GM19328 (cell line): ENCODE data around the gene GLCE.
"Not testable (repeated sequence)": the region's sequence is repeated elsewhere in the genome, so short reads cannot be mapped to it uniquely, and the experiment has no call there.

Experiments used
- ATAC-seq: cut with Tn5 transposase; IDR thresholded peaks from one replicate; pipeline ENCODE4 v1.9.1; 2021; ENCODE audit warnings: mild to moderate bottlenecking, moderate library complexity; ENCODE audit not compliant: unreplicated experiment

Gene GLCE

DNA sequence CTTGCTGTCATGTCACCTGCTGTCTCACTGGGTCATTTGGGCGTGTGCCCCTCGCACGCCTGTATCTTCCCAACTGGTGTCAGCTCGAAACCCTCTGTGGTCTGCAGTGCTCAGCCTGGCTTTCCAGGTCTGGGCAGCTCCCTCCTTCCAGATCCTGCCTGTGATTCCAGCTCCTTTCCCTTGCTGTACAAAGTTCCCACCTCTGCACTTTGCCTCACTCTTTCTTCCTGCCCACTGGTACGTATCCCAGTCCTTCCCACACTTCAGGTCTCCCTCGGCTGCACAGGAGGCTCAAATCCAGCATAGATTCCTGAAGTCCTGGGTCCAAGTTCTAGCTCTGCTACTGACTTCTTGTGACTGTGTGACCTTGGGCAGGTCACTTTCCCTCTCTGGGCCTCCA, 136.2 kb downstream of the GLCE start:
- no peak for ATAC-seq

DNA sequence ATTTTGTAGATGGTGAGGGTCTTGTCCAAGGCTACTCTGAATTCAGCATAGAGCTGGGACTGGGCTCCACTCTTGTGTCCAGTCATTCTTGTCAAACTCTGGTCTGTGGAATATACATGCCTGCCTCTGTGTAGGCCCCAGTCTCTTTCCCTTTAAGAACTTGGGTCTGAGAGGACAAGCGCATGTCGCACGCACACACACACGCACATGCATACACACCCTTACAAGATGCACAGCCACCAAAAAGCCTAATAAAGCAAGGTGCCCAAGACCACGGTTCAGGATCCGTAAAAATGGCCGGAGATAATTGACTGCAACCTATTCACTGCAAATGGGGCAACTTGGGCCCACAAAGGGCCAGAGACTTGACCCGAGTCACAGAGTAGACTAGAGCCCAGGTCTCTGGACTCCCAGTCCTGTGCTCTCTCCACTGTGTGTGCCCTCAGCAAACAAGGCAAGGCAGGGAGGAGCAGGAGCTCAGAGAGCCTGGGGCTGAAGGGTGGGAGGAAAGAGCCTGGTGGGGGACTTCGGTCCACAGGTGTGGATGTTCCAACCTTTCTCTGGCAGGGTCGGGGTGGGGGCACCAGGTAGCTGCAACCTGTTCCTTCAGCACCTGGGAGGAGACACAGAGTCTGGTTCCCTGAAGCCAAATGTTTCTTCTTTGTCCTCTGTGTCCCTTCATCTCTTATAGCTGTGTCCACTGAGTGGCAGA, 137.4 kb downstream of the GLCE start:
- no peak for ATAC-seq

DNA sequence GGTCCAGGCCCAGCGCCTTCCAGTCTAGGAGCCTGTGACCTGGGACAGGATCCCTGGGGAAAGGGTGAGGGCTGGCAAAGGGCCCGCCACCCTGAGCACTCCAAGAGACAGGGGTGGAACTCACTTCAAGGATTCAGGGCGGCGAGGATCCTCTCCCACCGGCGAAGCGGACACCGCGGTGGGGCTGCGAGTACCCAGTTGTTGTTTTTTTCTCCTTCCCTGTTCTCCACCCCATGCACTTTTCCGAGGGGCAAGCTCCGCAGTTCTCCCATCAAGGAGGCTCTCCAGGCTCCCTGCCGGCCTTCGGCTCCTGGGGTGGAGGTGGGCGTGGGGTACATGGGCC, 137.9 kb downstream of the GLCE start:
- no peak for ATAC-seq

DNA sequence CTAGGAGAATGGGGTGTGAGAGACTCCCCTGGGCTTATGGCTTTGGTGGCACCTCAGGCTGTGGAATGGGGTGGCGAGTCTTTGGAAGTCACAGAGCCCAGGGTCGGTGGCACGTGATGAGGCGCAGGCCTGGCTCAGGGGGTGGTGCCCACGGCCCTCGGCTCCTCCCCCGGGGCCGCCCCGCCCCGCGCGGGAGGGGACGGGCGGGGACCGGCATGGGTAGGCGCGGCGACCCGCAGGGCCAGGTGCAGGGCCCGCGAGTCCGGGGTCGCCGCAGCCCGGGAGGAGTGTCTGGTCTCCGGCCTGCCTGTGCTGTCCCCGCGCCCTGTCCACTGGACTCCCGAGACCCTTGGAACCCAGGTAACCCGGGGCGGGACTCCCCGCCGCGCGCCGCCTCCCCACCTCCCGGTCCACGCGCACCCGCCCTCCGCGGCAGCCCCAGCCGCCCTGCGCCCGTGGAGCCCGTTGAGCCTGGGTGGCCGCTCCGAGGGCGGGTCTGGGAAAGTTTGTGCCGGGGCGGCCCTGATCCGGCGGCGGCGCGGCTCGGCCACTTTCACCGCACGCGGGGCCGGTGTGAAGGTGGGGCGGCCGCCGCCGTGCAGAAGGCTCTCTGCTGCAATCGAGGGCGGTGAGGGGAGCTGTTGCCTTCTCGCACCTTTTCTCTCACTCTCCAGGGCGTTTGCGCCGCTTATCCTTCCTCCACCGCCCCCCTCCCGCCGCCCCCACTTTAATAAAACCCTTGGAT, 138.4 kb downstream of the GLCE start, which contains the start of gene PAQR5:
TSS of gene PAQR5 (plus strand) at position 216 of the 745 bp plus-strand sequence. CDS start 61,169 bp downstream, outside the sequence.
- ATAC-seq, result no peak

DNA sequence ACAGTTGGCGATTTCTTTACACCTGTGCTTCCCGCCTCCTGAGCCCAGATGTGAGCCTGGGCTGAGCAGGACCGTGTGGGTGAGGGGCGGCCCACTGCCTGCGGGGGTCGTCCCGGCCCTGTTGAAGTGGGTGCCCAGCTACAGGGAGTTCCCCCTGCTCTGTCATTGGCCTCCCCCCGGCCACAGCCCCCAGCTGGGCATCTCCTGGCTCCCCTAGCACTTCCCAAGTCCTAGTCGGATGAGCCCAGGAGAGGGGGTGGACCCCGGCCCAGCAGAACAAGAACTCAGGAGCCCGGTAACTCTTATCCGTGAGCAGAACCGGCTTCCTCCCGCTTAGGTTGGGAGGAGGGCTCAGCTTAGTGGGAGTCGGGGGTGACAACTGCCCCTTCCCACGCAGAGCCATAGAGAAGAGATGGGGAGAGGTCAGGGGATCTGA, 139.0 kb downstream of the GLCE start:
- no peak for ATAC-seq

DNA sequence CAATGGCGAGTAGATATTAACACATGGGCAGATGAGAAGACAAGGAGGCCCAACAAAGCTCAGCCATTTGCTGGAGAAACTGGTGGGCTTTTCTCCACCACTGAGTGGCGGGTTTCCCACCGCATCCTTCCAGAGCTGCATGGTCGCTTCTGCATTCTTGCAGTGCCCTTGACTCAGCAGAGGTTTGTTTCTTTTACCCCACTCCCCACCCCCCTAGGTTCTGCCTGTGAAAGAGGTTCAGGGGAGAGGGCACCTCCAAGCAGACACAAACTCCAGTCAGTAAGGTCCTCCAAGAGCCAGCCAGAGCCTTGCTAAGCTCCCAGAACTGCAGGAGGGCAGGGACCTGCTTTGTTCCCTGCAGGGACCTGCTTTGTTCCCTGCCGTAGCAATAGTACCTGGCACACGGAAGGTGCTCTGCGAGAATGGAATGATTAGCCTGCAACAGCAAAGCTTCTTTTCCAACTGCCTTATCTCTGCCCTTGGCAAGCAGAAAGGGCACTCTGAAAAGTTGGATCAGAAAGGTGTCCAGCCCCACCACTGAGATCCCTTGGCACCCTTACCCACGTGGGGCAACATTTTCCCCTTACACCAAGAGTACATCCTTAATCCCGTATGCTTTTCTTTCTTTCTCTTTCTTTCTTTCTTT, 139.6 kb downstream of the GLCE start:
- no peak for ATAC-seq

DNA sequence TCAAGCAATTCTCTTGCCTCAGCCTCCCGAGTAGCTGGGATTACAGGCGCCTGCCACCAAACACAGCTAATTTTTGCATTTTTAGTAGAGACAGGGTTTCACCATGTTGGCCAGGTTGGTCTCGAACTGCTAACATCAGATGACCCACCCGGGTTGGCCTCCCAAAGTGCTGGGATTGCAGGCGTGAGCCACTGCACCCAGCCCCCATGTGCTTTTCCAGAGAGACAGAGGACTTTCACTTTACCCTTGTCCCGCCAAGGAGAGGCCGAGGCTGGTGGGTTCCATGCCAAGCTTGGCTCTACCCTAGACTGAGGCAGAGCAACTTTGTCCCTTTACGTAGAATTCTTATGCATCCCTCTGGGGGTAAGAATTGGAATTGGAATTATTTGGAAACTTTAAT, 140.7 kb downstream of the GLCE start:
- ATAC-seq, result not testable (repeated sequence)

DNA sequence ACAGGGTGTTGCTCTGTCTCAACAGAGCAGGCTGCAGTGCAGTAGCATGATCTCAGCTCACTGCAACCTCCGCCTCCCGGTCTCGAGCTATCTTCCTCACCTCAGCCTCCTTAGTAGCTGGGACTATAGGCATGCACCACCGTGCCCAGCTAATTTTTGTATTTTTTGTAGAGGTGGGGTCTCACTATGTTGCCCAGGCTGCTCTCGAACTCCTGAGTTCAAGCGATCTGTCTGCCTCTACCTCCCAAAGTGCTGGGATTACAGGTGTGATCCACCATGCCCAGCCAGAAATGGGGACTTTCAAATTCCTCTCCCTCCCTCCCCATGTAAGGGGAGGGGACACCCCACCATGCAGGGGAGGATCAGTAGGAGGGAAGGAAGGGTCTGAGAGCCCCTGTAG, 141.7 kb downstream of the GLCE start:
- ATAC-seq, result not testable (repeated sequence)

DNA sequence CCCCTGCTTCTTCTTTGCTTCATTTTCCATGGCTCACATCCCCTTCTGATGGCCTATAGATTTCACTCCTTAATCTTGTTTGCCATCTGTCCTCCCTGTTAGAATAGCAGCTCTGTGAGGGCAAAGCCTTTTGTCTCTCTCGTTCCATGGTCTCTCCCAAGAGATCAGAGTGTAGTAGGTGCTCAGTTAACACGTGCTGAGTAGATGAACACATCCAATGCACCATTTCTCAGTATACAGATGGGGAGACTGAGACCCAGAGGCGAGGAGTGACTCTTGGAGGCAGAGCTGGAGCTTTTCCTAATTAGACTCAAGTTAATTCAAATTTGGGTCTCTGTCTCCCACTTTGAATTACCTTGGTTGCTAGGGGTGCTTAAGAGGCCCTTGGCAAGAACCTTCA, 142.5 kb downstream of the GLCE start:
- ATAC-seq, result no peak

DNA sequence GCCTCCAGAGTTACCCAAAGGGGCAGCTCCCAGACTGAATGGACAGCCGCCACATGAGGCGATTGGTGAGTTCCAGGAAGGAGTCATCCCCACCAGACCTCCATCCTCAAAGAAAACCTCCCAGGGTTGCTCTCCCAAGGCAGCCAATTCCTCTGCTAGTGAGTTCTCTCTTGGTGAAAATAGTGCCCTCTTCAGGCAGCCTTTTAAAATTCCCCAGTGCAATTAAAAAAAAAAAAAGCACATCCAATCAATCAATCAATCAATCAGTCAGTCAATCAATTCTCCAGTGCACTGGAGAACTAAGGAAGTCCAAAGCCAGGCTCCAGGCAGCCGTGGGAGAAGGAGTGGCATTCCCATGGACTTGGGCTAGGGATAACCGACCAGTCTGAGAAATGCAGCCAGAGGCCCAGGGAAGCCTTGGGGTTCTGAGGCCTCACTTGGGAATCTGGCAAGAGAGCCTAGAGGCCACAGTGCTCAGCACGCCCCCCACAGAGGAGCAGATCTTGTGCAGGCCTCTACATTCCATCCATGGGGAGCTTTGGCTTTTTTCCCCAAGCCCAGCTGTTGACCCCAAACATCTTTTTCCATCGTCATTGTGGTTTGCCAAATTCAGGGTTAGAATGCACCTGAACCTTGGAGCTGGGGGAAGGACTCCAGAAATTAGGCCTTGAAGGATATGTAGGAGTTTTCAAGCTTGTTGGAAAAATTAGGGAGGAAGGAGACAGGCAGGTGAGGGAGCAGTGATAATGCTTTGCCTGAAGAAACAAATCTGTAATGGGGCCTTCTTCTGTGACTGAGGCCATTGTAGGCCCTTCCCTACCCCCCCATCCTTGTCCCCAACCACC, 143.1 kb downstream of the GLCE start:
- no peak for ATAC-seq

DNA sequence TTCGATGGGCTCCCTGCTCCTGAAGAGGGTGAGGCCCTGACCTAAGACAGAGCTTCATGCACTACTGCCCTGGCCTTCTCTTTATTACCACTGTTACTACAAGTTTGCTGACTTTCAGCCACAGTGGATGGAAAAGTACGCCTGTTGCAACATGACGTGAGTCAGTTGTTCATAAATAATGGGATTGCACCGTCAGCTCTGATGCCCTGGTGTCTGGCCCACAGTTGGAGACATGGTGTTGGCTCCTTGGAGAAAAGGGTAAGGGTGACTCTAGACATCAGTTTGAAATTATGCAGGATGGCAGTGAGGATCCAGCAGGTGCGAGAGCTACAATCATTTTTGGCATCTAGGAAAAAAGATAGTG, 143.7 kb downstream of the GLCE start:
- ATAC-seq, result no peak

DNA sequence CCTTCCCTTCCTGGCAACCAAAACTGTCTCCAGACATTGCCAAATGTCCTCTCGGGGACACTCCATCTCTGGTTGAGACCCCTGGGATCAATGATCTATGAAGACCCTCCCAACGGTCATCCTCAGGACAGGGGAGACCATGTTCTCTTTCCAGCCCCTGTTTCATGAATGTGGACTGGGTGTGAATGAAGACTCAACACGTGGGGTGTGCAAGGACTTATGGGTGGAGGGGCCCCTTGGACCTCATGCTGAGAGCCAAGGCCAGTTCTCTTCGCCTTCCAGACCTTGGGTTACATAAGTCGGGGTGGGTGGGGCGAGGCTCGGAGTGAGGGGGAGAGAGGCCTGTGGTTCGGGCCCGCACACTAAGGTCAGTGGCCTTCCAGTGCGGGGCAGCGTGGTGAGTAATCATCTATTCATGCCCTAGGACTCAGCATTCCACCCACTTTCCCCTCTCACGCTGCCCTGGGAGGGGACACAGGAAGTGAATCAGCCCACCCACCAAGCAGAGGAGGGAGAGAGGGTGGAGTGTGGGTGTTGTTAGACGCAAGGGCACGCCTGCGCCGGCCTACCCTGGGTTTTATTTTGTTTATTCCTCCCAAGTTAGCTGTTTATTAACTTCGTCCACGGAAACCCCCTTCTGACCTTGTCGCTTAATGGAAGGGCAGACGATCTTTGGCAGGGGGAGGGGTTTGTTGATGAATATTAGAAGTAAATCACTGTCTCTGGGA, 144.9 kb downstream of the GLCE start:
- ATAC-seq, result no peak

DNA sequence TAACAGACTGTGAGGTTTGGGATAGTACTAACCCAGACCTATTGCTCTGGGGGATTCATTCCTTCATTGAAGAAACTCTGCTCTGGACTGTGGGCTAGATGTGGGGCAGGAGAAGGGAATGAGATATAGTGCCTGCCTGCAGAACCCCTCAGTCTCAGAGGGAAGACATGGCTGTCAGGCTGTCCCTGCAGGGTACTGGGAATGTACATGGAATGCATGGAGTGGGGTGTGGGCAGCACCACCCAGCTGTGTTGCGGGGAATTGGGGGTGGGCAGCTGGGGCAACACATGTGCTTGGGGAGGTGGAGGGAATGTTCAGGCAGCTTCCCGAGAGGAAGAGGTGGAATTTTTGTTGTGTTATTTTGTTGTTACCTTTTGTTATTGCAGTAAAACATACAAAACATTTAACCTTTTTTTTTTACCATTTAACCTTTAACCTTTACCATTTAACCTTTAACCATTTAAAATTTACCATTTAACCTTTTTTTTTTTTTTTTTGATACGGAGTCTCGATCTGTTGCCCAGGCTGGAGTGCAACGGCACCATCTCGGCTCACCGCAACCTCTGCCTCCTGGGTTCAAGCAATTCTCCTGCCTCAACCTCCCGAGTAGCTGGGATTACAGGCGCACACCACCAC, 145.6 kb downstream of the GLCE start:
- no peak for ATAC-seq

DNA sequence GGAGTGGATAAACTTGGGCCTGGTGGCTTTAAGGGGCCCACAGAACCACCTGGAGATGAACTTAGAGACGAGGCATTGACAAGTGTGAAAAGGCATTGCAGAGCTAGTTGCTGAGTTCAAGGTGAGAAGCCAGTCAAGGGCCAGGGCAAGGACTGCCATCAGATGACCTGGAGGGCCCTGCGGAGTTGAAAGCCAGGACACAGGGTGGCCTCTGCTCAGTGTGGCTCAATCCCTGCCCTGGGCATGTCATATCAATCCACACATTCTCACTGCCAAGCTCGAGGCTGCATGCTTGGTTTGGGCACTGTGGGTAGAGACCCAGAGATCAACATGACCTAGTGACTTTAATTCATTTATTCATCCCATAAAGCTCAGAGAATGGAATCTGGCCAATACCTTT, 147.5 kb downstream of the GLCE start:
- no peak for ATAC-seq

DNA sequence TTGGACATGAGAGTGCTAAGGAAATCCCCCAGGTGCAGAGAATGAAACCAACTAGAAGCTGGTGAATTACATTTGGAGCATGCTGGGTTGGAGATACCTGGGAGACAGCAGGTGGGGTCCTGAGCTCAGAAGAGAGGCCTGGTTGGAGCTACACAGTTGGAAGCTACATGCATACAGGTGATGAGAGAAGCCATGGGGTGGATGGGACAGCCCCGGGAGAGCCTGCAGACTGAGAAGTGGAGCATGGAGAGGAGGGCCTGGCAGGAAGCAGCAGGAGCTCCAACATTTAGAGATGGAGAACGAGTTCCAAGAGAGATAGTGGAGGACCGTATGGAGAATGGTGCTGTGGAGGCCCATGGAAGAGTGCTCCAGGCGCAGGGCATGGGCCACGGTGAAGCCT, 148.5 kb downstream of the GLCE start:
- ATAC-seq, result no peak

DNA sequence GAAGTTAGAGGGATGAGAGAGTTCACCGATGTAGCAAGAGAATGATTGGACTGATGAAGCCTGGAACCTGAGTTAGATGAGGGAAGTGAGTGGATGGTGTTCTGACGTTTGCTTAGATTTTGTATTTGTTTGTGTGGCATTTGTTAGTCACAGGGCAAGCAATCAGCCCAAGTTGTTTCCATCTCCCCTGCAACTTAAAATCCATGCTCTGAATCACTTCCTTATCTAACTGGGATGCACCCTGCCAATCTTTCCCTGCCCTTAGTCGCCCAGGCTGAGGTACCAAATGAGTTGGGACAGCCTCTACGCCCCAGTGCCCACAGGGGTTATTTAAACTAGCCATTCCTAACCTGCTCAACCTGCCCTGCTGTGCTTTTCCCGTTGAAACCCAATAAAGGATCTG, 150.9 kb downstream of the GLCE start:
- no peak for ATAC-seq

DNA sequence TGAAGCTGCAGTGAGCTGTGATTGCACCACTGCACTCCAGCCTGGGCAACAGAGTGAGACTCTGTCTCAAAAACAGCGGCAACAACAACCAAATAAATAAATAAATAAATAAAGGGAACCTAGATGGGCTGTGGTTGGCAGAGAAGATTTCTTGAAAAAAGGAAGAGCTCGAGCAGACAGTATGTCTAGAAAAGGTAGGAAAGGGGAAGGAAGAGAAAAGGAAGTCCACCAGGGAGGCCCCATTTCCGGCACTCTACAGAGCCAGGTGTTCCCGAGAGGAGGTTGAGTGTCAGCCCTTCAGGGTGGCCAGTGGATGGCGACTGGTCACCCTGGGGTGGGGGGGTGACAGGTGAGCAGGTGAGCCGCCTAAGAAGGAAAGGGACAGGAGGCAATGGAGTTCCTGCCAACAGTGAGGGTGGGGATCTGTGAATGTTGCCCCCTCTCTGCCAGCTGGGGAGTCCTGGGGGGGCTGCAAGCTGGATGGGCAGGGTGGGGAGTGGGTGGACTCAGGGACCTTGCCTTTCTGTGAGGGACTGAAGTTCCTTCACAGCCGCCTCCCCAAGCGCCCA, 153.1 kb downstream of the GLCE start:
- ATAC-seq, result no peak

DNA sequence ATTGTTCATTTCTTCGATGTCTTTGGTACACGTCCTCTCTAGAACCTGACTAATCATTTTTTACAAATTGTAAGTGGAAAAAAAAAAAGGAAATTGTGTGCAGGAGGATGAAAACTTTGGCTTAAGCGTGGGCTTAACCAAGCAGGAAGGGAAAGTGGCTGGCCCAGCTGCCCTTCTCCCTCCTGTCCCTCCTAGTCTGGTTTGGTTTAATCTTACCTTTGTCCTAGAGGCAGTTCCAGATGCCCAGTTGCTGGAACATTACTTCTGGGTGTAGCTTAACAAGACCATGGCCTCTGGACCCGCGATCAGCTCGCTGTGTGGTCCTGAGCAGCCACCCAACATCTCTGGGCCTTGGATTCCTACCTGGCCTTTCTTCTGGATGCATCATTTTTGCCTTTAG, 153.7 kb downstream of the GLCE start:
- no peak for ATAC-seq

DNA sequence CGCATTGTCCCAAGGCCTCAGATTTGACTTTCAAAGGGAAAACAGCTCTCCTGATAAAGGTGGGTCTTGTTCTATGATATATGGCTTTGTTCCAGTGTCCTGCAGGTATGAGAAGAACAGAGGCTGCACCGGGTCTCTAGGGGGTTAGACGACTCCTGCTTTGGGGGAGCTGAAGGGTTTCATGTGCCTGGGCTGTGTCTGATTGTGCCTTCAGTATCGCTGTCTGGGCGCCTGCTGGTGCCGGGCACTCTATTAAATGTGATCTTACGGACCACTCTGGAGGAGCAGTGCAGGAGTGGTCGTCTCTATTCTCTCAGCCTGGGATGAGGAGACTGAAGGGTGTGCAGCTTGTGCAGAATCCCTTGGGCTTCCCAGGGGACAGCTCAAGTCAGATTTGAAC, 154.3 kb downstream of the GLCE start:
- ATAC-seq, result no peak
